SKM-1 (cell line): ENCODE results near the gene PARD3.

Experiments
- DNase-seq: peaks from one replicate; lab custom pipeline; 2025; ENCODE audit not compliant: unreplicated experiment; lab: John Stamatoyannopoulos, UW

Gene PARD3

DNA sequence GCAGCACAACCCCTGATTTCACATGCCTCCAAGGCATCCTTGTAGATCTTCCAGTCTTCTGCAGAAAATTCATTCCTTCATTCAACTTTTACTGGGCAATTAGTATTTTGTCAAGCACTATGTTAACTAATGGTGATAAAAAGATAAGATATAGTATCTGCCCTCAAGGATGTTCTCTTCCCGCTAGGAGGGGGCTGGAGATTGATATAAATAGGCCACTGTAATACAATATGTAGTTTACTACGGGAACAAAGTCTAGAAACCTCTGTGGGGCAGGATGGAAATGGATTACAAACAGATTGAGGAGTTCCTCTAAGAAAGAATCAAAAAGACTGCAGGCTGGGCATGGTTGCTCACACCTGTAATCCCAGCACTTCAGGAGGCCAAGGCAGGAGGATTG lies 10.3 kb upstream of the PARD3 start:
- no peak for DNase-seq

DNA sequence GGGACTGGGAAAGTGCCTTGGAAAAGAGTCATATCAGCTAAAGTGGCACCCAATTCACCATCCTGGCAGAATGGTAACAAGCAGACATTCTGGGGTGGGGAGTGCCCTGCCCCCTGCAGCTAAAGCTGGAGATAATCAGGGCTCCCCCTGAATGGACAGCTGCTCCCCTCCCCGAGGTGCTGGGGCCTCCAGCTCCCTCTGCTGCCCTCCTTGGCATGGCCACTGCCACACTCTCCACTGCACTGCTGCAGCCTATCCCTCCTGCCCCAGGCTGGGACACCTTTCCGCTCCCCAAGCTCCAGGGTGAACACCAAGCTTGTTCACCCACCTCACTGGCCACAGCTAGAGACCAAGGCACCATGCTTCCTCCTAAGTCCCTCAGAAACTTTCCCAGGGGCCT lies 9.8 kb upstream of the PARD3 start:
- no peak for DNase-seq

DNA sequence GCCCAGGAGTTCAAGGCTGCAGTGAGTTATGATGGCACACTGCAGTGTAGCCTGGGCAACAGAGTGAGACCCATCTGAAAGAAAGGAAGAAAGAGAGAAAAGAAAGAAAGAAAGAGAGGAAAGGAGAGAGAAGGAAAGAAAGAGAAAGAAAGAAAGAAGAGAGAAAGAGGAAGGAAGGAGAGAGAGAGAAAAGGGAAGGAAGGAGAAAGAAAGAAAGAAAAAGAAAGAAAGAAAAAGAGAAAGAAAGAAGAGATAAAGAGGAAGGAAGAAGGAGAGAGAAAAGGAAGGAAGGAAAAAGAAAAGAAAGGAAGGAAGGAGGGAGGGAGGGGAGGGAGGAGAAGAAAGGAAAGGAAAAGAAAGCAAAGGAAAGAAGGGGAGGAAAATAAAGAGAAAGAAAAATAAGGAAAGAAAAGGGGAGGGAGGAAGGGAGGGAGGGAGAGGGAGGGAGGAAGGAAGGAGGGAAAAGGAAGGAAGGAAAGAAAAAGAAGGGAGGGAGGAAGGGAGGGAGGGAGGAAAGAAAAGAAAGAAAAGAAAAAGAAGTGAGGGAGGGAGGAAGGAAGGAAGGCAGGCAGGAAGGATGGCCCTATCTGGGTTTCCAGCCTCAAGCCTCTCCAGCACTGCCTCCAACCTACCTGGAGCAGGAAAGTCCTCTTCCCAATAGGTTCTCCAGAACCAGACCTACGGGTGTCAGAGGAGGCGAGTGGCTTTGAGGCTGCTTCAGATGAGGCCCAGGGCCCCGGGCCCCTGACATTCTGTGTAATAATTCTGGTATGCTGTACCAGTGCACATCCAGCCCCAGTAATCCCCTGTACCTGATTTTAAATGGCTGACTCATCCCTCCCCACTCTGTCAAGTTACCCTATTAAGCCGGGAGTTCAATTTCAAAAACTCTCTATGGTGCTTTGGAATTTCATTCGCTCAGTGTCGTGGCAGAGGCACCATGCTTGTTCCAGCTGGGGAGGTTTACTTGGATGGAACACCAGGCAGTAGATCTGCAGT lies 6.8 kb upstream of the PARD3 start:
- no peak for DNase-seq

DNA sequence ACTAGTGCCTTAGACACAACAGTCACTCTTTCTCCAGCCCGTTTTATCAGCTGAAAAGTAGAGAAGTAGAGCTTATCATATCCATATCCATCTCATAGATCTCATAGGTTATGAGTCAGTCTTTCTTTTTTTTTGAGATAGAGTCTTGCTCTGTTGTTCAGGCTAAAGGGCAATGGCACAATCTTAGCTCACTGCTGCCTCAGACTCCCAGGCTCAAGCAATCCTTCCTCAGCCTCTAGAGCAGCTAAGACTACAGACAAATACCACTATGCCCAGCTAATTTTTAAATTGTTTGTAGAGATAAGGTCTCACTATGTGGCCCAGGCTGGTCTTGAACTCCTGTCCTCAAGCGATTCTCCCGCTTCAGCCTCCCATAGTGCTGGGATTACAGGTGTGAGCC lies 2.5 kb upstream of the PARD3 start:
- no peak for DNase-seq

DNA sequence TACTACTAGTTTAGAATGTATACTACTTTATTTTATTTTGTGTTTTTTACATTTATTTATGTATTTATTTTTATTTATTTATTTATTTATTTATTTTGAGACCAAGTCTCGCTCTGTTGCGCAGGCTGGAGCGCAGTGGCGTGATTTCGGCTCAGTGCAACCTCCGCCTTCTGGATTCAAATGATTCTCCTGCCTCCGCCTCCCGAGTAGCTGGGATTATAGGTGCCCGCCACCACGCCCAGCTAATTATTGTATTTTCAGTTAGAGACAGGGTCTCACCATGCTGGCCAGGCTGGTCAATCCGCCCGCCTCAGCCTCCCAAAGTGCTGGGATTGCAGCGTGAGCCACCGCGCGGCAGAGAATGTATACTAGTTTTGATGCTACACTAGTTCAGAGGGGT lies 2.0 kb upstream of the PARD3 start:
- DNase-seq: no peak

DNA sequence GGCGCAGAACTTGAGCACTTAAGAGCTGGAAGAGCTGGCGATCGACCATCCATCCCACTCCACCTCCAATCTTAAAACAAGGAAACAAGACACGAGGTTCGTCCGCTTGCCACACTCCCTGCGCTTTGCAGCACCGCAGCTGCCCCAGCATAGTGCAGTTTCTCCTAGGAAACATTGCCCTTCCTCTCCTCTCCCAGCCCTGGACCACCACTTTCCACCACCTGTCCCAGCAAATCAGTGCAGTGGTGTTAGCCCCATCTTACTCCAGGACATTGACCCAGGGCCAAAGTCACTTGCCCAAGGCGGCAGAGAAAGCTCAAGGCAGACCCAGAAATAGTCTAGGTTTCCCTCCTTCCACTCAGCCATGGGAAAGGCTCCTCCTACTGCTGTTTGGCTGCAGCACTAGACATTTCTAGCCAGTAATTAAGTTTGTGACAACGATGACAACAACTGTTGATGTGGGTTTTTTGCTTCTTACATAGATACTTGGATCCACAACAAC lies 1.5 kb upstream of the PARD3 start:
- DNase-seq: no peak

DNA sequence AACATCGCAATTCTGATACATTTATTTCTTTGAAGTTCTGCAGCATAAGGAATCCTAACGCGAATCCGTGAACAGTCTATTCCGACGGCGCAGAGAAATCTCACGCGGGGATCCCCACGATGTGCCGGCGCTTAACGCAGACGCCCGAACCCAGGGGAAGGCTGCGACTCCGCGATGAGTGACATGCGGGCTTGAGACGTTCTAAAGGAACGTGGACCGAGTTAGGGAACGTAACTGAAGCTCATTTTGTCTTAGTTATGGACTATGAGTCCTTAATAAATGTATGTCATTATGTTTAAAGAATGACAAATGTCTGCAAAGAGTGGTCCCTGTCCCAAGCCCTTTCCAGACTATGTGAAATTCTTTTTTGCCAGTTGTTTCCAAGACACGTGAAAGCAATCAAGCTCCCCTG lies 995 bp upstream of the PARD3 start:
- DNase-seq: no peak

DNA sequence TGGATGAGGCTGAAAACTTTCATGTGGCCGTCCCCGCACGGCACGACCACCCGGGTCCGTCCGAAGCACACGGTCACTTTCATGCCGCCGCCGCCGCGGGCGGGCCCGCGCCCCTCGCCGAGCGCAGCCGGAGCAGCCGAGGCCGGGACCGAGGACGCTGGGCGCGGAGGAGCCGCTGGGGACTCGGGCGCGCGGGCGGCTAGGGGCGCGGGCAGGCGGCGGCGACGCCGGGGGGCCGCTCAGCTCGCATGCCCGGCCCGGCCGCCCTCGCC lies 247 bp downstream of the PARD3 start:
- no peak for DNase-seq

DNA sequence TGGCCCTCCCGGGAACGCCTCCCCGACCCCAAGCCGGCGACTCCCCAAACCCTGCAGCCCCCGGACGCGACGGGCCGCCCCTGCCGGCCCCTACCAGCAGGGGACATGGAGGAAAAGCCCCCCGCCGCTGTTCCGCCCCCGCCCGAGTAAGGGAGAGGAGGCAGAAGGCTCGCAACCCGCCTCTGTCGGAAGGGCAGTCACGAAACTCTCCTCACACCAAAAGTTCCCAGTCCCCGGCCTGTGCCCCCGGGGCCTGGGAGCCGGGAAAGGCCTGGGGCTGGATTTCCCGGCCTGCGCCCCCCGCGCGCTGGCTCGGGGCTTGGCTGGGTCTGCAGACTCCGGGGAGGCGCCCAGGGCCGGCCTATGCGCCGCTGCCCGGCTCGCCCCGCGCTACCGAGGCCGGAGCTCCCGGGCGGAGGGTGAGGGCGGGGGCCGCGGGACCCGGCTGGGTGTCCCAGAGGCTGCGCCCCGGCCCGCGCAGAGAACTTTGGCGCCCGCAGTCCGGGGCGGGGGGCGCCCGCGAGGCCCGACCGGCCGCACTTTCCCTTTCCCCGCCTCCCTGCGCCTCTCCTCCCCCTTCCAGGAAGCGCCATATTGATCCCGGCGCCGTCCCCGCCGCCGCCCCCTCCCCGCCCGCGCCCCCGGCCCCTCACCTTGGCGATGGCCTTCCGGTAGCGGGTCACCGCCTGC lies 728 bp downstream of the PARD3 start:
- DNase-seq: no peak

DNA sequence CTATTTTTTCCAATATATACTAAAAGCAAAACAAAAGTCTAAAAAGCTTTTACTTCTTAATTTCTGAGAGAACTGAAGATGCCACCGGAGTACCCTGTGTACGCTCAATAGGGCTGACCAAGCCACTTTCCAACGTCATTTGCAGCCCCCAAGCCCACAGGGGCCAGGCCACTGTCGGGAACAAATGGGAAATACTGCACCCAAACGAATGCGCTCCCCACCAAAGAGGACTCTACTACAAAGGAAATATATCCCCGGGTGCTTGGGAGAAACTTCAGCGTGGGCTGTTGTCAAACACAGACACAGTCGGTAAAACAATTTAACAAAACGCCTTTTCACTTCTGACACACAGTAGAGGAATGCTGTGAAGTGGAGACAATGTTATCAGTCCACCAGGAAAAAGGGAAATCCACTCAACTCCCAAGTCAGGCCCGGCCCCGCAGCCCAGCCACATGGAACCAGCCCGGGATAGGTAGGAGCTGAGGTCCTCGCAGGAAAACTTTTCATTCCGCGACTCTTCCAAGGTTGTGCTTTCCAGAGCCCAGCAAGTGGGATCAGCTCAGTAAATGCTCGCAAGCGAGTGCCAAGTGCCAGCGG lies 1.4 kb downstream of the PARD3 start:
- no peak for DNase-seq

DNA sequence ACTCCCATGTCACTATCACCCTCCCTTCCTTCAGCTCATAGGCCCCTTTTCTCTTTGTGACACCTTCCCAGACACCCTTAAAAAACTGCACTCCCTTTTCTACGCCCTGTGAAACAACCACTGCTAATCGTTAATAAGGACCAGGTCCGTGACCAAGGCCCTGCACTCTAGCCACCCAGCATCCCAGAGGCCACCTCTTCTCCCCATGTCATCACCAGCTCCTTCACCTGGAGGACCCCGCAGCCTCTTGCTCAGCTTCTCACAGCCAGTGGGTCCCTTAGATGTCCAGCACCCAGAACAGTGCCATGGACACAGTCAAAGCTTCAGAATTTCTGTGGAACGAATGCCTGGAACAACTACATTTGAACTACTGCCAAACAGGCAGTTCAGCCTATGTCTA lies 2.3 kb downstream of the PARD3 start:
- DNase-seq: no peak

DNA sequence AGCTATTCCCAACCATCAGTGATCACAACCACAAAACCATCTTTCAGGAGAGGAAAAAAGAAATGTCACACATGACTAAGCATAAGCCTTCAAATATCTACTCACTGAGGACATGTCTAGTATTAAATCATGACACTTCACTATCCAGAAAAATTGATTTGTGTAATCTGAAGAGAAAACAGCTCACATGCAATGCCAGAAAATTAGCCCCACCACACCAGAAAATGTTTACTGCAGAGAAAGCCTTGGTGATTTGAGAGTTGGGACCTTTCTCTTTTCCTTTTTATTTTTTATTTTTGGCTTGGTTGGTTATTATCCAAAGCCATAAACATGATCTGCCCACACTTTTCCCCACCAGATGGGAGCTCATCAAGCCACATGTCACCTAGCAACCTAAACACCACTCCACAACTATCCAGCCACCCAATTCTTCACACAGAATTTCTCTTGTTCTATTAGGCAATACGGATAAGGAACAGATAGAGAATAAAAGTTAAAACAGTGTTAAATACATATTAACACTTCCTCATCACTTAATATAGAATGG lies 3.1 kb downstream of the PARD3 start:
- no peak for DNase-seq

DNA sequence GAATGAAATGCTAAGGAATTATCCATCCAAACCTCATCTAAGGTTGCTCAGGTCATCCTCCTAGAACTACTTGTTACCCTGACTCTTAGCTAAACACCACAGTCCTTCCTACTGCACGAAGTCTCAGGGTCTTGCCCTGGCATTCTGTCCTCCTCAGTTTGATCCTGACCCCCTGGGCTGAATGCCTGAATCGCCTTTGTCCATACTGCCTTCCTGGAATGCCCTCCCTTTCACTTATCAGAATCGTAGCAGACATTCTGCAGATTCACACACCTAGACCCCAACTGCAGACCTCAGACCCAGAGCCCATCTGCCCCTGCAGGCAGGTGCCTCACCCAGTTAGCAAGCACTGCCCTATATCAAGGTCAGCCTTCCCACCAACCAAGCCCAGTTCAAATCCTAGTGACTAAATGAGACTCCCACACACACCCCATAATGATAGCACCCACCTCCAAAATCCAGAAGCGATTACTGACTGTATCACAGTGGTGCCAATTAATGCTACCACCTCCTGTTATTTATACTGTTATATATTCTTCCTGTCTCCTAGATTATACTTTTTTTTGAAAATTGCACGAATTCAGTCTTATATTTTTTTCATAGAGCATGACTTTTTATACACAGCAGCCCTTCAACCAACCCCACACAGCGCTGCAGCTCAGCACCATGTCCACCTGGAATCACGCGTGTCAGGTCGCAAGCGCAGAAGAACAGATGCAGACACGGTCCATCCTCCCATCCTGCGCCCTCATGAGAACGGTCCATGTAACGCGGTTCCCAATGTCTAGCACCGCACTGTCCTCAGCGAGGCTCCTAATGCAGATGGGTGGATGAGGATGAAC lies 3.7 kb downstream of the PARD3 start:
- DNase-seq: no peak

DNA sequence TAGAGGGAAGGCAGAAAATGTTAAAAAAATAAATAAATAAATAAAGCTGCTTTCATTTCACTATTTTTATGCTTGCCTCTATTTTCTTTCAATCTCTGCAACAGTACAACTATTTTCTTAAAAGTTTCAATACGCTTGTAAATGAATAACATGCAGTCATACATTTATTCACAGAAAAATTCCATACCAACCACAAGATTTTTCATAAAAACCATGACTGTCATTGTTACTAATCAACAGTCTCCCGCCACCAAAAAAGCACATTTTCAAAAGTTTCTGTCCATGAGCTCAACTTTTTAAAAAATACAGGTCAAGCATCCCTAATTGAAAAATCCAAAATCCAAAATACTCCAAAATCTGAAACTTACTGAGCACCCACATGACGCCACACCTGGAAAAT lies 5.3 kb downstream of the PARD3 start:
- no peak for DNase-seq

DNA sequence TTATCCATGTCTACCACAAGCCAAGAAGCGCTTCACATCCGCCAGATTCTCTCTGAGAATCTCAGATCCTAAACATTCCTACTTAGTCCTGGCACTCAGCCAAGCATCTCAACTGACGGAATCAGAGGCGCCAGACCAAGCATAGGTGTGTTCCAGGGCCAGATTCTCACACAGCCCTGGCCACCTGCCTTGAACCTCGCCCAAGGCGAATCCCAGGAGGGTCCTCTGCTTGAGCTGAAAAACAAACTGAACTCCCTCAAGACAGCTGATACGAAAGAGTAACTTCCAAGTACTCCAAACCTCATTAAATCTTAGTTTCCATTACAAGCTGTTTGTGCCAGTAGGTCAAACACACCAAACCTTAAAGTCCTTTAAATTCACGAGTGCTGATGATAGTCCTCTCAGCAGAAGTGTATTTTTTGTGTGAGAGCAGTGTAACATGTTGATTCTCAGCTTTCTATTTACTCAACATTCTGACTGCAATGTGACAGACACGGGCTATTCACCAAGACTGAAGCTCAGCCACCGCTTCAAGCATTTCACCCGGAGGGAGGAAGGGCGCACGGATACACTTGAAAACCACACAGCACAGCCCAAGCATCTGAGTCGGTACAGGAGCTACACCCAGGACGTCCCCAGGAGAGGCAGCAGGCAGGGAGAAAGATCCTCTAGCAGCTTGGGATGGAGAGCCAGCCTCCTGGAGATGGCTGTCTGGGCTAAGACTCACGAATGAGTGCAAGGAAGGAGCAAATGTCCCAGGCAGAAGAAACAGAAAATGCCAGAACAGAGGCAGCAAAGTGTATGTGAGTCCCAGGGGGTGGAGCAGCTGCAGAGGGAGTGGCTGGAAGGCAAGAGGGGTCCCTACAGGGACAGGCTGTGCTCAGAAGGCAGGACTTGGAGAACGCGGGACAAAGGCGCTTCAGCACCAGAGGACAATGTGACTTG lies 6.0 kb downstream of the PARD3 start:
- no peak for DNase-seq

DNA sequence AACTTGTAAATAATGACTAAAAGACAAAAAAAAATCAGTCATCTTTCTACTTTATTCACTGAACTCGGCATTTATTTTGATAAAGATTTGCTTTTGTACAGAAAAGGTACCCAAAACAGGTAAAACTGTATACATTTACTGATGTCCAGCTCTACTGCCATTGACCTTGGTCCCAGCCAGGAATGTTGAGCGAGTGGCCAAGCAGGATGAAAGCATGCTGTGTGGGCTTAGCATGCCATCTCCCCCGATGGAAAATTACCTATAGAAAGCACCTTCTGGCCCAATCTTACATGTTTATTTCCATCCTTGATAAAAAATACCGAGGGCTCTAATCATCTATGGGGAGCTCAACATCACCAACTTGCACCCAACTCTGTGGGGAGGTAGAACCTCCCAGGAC lies 6.8 kb downstream of the PARD3 start:
- DNase-seq: no peak

DNA sequence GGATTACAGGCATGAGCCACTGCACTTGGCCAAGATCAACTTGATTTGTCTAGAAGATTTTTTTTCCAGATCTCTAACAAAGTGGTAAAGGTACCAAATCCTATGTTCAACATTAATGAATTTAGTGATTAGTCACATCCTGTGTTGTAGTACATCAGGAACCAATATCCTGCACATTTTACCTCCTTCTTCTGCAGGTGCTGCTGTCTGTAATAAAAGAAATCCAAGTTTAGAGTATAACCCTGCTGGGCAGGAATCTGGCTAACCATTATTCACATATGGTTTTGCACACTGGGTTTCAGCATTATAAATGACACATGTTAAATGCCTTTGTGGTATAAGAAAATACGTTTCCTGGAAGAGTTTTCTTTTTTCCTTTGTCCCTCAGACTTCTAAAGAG lies 10.8 kb downstream of the PARD3 start:
- no peak for DNase-seq

DNA sequence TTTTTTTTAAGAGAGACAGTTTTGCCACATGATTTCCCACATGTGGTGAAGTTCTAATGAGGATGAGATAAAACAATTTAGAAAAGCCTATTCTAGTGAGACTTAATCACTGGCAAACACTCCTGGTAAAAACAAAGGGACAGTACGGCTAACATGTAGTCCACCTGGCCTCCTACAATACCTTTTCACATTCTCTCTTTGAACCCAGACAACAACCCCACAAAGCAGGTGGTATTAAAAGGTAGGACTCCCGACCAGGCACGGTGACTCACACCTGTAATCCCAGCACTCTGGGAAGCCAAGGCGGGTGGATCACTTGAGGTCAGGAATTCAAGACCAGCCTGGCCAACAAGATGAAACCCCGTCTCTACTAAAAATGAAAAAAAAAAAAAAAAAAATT lies 12.4 kb downstream of the PARD3 start:
- no peak for DNase-seq

DNA sequence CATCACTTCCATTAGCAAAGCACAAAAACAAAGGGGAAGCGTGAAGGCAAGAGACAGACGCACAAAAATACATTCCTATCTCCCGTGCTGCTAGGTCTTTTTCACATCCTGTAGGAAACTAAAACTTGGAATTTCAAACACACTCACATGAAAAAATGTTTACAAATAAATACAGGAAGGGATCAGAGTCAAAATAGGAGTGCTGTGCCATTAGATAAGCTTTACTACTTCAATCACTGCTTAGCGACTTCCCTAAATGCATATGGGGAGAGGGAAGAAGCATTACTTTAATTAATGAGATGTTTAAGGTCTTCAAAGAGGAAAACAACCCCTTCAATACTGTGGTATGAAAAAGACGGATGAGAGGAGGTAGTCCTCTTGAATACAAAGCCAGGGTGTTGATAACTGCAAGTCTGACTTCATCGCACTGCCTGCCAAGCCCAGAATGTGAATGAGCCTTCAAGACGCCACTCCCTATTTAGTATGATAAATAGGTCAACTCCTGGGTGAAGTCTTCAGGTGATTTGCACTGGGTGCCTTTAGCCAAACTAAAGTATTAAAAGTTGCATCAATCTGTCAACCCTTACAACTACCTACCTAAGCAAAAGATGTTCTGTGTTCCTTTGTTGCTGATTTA lies 13.9 kb downstream of the PARD3 start:
- no peak for DNase-seq
